ENCODE measurements around the gene CNOT6L.
"Not testable (repeated sequence)": the region's sequence is repeated elsewhere in the genome, so short reads cannot be mapped to it uniquely, and the experiment has no call there.

The CNOT6L gene

GRCh38 chr4:77819843-77820648 lies 878 bp upstream of the CNOT6L start:
- peak; percentile 90 for DNase-seq

GRCh38 chr4:77819404-77819842 lies 255 bp upstream of the CNOT6L start:
- peak; percentile 67 for DNase-seq

DNA sequence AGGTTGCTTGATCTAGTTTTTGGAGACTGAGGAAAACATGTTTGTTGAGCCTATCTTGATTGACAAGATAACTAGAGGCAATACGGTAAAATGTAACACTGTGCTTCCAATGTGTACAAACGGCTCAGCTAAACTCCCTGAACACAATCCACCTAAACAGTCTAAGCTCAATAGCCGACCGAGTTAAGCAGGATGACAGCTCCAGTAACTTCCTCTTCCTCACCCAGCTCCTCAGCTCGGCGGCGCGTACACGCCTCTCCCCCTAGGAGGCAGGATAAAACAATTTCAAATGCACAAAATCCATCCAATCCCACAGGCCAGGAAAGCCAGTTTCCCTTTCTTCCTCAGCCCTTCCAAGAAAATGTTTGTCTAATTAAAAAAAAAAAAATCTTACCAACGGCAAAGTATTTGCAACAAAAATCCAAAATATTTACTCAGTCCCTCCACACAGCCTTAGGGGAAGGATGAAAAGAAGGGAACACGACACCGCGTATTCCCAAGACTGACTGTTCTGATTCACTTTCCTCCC lies 1.0 kb downstream of the CNOT6L start:
- peak; percentile 83 for DNase-seq

DNA sequence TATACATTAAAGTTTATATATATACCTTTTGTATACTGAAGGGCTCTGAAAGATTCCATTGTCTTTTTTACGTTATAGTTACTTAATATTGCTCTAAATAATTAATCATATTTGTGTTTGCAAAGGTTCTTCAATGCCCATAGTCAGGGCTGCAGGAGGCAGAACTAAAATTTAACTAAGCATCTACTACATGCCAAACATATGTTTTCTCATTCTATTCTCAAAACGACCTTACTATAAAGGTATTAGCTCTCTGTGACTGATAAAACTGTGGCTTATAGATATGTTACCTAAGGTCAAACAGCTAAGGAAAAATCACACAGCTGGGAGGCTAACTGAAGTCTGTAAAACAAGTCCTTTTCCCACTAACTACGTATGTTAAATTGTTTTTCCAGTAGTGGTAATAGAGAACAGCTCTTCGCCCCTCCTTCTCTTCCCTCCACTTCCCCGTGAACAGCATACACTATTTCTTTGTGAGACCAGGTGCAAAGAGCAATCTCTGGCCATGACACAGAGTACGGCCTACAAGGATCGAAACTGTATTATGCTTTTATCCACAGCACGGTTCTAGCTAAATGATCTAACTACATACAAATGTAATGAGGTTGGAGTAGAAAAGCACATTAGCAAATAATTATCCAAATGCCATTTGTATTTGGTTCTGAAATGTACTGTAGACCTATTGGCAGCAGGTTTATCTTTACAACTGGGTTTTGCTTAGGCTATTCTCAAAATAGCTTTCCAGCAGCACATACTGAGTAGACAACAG lies 1.7 kb downstream of the CNOT6L start:
- no peak for DNase-seq

DNA sequence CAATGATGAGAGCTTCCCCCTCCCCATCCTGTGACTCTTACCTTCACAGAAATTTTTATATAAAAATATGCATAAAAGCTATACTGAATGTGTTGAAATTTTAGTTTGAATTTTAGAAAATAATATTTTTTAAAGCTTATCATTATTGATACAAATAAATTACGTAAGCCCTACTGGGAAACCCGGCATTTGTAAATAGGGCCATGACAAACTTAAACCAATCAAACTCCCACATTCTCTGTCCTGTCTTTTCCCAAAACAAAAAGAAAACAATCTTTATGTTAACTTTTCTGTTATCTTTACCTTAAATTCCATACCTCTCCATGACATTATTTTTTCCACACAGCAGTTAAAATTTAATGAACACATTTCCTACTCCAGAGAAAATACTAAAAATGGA lies 2.6 kb downstream of the CNOT6L start:
- DNase-seq: no peak

GRCh38 chr4:77815636-77816035 lies 3.5 kb downstream of the CNOT6L start:
- no peak for DNase-seq

DNA sequence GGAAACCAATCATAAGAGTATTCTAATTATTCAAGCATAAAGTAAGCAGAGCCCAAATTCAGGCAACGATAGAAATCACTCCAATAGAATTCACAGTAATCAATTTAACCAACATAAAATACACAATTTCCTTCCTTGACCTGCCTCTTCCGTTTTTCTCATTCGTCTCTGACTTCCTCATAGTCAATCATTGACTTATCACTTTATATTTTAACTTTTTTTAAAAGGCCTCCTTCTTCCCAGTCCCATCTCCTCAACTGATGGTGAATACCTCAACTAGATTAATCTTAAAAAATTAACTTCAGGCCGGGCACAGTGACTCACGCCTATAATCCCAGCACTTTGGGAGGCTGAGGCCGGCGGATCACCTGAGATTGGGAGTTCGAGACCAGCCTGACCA lies 13.3 kb downstream of the CNOT6L start:
- DNase-seq: no peak

DNA sequence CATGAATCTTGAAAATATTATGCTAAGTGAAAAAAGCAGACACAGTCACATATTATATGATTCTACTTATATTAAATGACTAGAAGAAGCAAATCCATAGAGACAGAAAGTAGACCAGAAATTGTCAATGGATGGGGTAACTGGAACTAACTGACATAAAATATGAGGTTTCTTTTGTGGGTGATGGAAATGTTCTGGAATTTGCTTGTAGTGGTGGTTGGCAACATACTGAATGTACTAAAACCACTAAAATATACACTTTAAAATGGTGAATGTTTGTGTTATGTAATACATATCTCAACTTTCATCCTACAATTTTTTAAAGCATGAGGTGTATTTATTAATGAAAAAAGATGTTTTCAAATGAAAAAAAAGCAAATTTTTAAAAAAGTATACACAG lies 14.7 kb downstream of the CNOT6L start:
- DNase-seq: no peak

GRCh38 chr4:77802402-77802801 lies 16.8 kb downstream of the CNOT6L start:
- DNase-seq: no peak

DNA sequence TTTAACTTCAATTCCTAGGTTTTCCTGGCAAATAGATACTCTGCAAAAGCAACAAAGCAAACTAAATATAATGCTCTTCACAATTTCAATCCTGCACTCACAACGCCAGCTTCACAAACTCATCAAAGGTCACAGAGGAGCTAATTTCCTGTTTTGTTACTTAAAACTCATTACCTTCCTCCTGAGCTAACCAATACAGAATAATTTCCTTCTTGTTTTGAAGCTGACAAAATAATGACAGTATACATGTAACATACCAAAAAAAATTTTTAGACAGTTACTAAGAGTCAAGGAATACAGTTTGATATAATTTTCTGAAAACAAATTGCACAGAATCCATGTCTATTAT lies 17.9 kb downstream of the CNOT6L start:
- DNase-seq: no peak

DNA sequence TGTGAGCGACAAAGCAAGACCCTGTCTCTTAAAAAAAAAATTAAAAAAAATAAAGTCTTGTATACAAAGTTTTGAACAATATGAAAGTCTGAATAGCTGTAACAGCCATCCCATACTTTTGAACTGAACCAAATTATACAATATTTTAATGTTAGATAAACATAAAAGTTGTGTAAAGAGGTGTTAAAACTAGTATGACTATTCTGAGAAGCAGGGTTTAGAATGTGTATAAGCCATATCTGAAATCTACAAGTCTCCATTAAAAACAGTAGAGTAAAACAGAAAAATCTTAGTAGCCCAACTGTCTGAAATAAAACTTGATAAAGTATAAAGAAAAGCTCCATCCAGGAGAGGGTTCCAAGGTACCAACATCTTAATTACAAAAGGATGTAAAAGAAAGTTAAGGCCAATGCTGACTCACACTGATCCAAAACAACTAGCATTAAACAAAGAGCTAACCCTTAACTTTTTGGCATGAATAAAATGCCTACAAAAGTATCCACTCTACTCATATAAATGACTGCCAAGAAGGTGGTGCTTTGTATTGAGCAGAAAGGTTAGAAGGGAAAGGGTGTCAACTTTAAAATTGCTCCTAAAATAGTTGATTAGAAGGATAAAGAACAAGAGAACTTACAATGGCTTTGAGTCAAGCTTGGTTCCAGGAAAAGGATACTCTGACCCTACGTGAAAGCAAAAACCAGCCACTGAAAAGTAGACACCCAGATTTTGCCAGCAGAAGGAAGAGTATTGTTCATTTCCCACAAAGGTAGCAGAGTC lies 18.5 kb downstream of the CNOT6L start:
- no peak for DNase-seq

DNA sequence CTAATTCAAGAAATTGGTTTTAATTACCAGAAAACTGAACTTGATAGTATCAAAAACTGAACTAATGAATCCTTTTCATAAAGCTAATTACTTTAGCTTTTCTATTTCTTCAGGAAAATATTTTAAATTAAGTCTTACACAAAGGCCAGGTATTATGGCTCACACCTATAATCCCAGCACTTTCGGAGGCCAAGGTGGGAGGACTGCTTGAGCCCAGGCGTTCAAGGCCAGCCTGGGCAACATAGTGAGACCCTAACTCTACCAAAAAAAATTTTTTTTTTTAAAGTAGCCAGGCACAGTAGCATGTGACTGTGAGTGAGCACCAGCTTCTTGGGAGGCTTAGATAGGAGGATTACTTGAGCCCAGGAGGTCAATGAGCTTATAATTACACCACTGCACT lies 19.1 kb downstream of the CNOT6L start:
- DNase-seq: no peak

- DNase-seq: no peak
Measured at GRCh38 chr4:77798385-77798784, 20.8 kb downstream of the CNOT6L start.

DNA sequence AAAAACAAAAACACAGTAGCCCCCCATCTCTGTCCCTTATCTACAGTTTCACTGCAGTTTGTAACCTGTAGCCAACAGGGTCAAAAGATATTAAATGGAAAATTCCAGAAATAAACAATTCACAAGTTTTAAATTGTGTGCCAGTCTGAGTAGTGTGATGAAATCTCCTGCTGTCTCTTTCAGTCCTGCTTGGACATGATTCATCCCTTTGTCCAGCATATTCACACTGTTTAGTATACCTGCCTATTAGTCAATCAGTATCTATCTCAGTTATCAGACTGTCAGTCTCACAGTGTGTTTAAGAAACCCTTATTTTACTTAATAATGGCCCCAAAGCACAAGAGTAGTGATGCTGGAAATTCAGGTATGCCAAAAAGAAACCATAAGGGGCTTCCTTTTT lies 21.9 kb downstream of the CNOT6L start:
- DNase-seq: no peak

GRCh38 chr4:77795326-77795725 lies 23.8 kb downstream of the CNOT6L start:
- DNase-seq: no peak

DNA sequence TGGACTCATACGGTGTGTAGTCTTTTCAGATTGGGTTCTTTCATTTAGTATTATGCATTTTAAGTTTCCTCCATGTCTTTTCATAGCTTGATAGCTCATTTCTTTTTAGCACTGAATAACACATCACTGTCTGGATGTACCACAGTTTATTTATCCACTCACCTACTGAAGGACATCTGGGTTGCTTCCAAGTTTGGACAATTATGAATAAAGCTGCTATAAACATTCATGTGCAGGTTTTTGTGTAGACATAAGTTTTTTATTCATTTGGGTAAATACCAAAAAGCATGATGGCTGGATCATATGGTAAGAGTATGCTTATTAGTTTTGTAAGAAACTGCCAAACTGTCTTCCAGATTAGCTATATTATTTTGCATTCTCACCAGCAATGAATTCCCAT lies 29.0 kb downstream of the CNOT6L start:
- no peak for DNase-seq

- DNase-seq: no peak
Measured at GRCh38 chr4:77788990-77789389, 30.2 kb downstream of the CNOT6L start.

DNA sequence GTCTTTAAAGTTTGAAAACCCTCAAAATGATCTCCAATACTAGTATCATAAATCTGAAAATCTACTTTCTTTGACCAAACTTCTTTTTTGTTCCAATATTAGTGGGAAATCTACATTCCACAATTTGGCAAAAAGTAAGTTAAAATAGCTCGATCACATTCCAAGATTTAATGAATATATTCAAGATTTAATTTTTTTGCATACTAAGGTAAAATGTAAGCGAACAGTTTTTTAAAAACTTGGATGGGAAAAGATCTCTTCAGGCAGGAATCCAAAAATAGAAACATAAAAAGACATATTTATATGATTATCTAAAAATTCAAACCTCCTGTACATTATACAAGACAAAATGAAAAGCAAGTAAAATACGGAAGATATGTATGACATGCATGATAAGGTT lies 31.2 kb downstream of the CNOT6L start:
- DNase-seq: no peak

DNA sequence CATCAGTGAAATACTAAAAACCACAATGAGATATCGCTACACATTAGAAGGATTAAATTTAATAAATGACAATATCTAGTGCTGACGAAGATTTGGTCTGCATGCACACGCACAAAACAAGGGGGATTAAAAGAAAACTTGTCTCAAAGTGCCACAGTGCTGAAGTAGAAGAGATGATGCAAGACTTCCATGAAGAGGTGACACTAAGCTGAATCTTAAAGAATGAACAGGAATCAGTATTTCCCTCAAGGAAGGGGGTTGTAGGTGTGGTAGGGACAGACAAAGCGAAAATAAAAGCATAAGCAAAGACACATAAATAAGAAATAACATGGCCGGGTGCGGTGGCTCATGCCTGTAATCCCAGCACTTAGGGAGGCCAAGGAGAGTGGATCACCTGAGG lies 33.5 kb downstream of the CNOT6L start:
- no peak for DNase-seq

DNA sequence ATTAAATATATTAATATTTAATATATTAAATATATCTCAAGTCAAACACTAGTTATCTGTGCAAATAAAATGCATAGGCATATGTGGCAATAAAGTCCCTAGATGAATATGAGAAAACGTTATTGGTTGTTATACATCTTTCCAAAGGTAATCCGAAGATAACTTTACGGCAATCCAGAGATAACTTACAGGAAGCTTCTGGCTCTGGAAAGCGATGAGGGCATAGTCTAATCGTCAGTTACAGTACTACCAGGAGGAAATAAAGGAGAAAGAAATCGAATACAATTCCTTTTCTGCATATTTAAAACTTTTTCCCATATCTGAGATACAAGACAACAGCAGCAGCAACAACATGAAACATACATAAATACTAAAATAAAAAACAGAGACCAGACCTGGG lies 35.3 kb downstream of the CNOT6L start:
- no peak for DNase-seq

DNA sequence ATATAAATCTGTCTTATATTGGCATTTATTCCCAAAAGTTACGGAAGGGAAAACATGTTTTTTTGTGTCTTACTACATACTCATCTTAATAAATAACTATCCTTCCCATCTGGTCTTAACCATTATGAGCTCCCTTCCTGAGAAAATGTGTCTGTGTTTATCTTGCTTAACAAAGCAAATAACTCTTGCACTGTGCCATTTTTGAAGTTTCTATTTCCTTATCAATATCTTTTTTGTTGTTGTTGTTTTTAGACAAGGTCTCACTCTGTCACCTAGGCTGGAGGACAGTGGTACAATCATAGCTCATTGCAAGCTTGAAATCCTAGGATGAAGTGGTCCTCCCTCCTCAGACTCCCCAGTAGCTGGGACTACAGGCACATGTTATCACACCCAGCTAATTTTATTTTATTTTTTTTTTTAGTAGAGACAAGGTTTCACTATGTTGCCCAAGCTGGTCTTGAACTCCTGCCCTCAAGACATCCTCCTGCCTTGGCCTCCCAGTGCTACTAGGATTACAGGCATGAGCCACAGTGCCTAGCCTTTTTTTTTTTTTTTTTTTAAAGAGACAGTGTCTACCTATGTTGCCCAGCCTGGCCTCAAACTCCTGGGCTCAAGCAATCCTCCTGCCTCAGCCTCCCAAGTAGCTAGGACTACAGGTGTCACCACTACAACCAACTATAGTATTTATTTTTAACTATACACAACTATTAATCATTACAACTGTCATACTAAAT lies 36.9 kb downstream of the CNOT6L start:
- DNase-seq: no peak

- not testable (repeated sequence) for DNase-seq
Measured at GRCh38 chr4:77780762-77781161, 38.4 kb downstream of the CNOT6L start.

Data from islet precursor cell (in vitro differentiated cells).